Fibroblast of lung (primary cell): ENCODE measurements around the gene DNAAF8. TPM values are rescaled to one million over a fixed set of nuclear protein-coding genes. Genes with fewer than 3 reads are reported as not detected.

Experiments used
- DNase-seq, 2 donors: peaks; one replicate each; pipeline versions ENCODE4 v3.0.0 to v3.0.0-alpha.2; 2010; ENCODE audit warnings: low read depth in 2 of 2
- H2AFZ ChIP-seq: 2 replicates; pipeline ENCODE4 v1.5.1; 2012; ENCODE audit warnings: low read length, control low read depth, inconsistent platforms
- H3K27ac ChIP-seq: 2 replicates; pipeline ENCODE4 v1.5.1; 2011; ENCODE audit warnings: low read length, control low read depth; ENCODE audit not compliant: insufficient read depth
- H3K27me3 ChIP-seq: 2 replicates; pipeline ENCODE4 v1.5.1; 2011; ENCODE audit warnings: mild to moderate bottlenecking, low read length; ENCODE audit not compliant: control insufficient read depth, insufficient read depth
- H3K36me3 ChIP-seq: 2 replicates; pipeline ENCODE4 v1.5.1; 2011; ENCODE audit warnings: low read length; ENCODE audit not compliant: control insufficient read depth, insufficient read depth
- H3K4me1 ChIP-seq: 2 replicates; pipeline ENCODE4 v1.5.1; 2011; ENCODE audit warnings: low read length; ENCODE audit not compliant: control insufficient read depth, insufficient read depth; ENCODE audit errors: extremely low read depth
- H3K4me2 ChIP-seq: 2 replicates; pipeline ENCODE4 v1.5.1; 2011; ENCODE audit warnings: low read length, control low read depth; ENCODE audit not compliant: insufficient read depth; ENCODE audit errors: extremely low read depth
- H3K4me3 ChIP-seq, 4 experiments: fragments of 200-600 bp in 1 of 4; sonication (generic) in 1 of 4; replicated peaks in 1 of 4; 2 replicates each; pipeline ENCODE4 v1.5.1; 2011 to 2016; ENCODE audit warnings: low read length in 4 of 4, low read depth in 3 of 4, mild to moderate bottlenecking in 3 of 4, control low read depth in 2 of 4, inconsistent platforms in 1 of 4, mixed read lengths in 1 of 4; ENCODE audit not compliant: insufficient read depth in 1 of 4; ENCODE audit errors: control extremely low read depth in 1 of 4
- H3K79me2 ChIP-seq: 2 replicates; pipeline ENCODE4 v1.5.1; 2012; ENCODE audit warnings: mild to moderate bottlenecking, low read length, inconsistent platforms; ENCODE audit not compliant: control insufficient read depth, insufficient read depth
- H3K9ac ChIP-seq: 2 replicates; pipeline ENCODE4 v1.5.1; 2011; ENCODE audit warnings: mild to moderate bottlenecking, low read length, control low read depth; ENCODE audit not compliant: insufficient read depth
- H3K9me3 ChIP-seq: 2 replicates; pipeline ENCODE4 v1.5.1; 2012; ENCODE audit warnings: low read depth, low read length; ENCODE audit not compliant: control insufficient read depth, insufficient read depth
- H4K20me1 ChIP-seq: 2 replicates; pipeline ENCODE4 v1.5.1; 2011; ENCODE audit warnings: low read length; ENCODE audit not compliant: control insufficient read depth, insufficient read depth; ENCODE audit errors: extremely low read depth
- EZH2 ChIP-seq: IDR thresholded peaks from 2 replicates; pipeline ENCODE4 v1.5.1; 2012; ENCODE audit warnings: low read length, control low read depth, mild to moderate bottlenecking; ENCODE audit errors: missing control alignments
- polyA plus RNA-seq, 2 donors: library from polyadenylated mRNA; depleted of rRNA in 1 of 2; stranded (reverse) in 1 of 2; unstranded in 1 of 2; fragments of >200 nt; gene quantifications; 2 replicates each; pipeline ENCODE4 v1.2.1, GENCODE V29; 2011 to 2012; ENCODE audit warnings: missing spikeins in 1 of 2
- total RNA-seq: library from RNA; depleted of rRNA; stranded (reverse); fragments of >200 nt; gene quantifications from 2 replicates; pipeline ENCODE4 v1.2.1, GENCODE V29; 2014
- TF ChIP-seq, protein P1 (sequence below), 2 donors: IDR thresholded peaks in 1 of 2; conservative IDR thresholded peaks in 1 of 2; 1 replicate in 1 of 2; 2 replicates in 1 of 2; pipeline ENCODE4 v1.5.1; 2011 to 2012; ENCODE audit warnings: low read length in 2 of 2, control low read depth in 1 of 2, inconsistent platforms in 1 of 2, low read depth in 1 of 2, mild to moderate bottlenecking in 1 of 2

DNAAF8 gene
- total and polyA plus RNA-seq, 2 donors (not counting 1 experiment from before 2014, with no cell fraction given) = 0.50 to 0.95 TPM

DNA sequence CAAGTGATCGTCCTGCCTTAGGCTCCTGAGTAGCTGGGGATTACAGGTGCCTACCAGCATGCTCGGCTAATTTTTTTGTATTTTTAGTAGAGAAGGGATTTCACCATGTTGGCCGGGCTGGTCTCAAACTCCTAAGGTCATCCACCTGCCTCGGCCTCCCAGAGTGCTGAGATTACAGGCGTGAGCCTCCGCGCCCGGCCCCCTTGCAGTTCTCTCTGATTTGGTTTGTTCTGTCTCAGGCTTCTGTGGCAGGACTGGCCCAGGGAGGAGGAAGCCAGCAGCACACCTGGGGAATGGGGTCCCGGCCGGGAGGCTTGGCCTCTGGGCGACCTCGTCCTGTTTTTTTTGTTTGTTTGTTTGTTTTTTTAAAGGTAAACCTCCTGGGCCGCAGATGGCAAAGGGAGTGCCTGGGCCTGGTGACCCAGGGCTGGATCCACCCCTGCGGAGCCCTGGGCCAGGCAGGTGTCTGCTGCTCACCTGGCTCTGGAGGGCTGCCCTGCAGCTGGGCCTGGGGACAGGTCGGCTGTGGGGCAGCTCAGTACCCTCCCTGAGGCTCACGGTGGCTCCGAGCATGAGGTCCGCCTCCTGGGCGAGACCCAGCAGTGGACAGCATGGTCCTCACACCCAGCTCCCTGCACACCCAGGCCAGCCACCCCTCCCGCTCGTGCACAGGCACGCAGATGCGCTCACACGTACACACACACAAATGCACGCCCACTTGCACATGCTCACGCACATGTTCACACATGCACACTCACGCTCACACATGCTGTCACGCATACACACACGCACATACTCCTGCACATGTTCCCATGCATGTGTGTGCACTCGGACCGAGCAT, 44.3 kb upstream of the DNAAF8 start:
- Histone ChIP-seq H3K36me3 (peaks cover 10% of the 10 kb centered on the region), H3K9me3 (no peaks in the 10 kb centered on the region), H3K27ac (no peak overlapping the region), H3K4me3 (no peak overlapping the region), H2AFZ (no peak overlapping the region), H3K4me1 (peaks cover 4% of the 10 kb centered on the region), H3K79me2 (peaks cover 2% of the 10 kb centered on the region), H3K9ac (no peak overlapping the region), H3K4me2 (no peak overlapping the region), H3K27me3 (no peaks in the 10 kb centered on the region), H4K20me1 (no peaks in the 10 kb centered on the region)
- DNase-seq = no peak
- TF ChIP-seq, protein P1, sequence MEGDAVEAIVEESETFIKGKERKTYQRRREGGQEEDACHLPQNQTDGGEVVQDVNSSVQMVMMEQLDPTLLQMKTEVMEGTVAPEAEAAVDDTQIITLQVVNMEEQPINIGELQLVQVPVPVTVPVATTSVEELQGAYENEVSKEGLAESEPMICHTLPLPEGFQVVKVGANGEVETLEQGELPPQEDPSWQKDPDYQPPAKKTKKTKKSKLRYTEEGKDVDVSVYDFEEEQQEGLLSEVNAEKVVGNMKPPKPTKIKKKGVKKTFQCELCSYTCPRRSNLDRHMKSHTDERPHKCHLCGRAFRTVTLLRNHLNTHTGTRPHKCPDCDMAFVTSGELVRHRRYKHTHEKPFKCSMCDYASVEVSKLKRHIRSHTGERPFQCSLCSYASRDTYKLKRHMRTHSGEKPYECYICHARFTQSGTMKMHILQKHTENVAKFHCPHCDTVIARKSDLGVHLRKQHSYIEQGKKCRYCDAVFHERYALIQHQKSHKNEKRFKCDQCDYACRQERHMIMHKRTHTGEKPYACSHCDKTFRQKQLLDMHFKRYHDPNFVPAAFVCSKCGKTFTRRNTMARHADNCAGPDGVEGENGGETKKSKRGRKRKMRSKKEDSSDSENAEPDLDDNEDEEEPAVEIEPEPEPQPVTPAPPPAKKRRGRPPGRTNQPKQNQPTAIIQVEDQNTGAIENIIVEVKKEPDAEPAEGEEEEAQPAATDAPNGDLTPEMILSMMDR (conservative IDR thresholded peaks at IDR 0.05 in 1 of 2, IDR thresholded peaks at IDR 0.05 in 1 of 2; ENCODE audit: low read depth in 1 of 2, low read length in 2 of 2) = no peak
- no peak for TF ChIP-seq EZH2

DNA sequence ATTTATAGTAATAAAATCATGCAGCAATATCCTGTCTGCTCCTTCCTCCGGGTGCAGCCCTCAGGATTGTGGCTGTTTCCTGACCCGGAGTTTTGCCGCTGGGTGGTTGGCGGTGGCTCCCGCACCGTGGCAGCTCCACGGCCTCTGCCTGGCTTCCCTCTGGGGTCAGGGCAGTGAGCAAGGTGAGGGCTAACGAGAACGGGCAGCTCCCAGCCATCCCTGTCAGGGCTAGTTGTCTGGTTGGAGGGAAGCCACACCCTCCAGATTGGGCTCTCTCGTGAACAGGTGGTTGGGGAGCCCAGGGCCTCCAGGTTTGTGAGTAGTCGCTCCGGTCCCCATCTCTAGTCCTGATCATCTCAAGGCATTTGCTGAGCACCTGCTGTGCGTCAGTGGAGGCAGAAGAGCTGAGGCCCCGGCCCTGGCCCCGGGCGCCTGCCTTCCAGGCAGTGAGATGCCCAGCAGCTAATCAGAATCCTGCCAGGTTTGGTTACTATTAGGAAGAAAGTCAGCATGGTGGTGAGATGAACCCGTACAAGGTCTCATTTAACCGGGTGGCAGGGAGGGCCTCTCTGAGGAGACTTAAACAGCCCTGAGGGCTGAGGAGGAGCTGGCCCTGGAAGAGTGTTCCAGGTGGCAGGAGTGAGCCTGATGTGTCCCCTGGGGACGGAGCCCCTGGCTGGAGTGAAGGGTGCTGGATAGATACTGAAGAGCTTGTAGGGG, 43.2 kb upstream of the DNAAF8 start:
- no peak for DNase-seq
- Histone ChIP-seq H2AFZ (no peak overlapping the region), H3K4me3 (no peak overlapping the region), H3K79me2 (peaks cover 4% of the 10 kb centered on the region), H3K27ac (no peak overlapping the region), H3K9me3 (no peaks in the 10 kb centered on the region), H3K9ac (no peak overlapping the region), H4K20me1 (no peaks in the 10 kb centered on the region), H3K27me3 (no peaks in the 10 kb centered on the region), H3K36me3 (peaks cover 14% of the 10 kb centered on the region), H3K4me1 (peaks cover 7% of the 10 kb centered on the region), H3K4me2 (no peak overlapping the region)
- TF ChIP-seq, protein P1 (conservative IDR thresholded peaks at IDR 0.05 in 1 of 2, IDR thresholded peaks at IDR 0.05 in 1 of 2; ENCODE audit: low read depth in 1 of 2, low read length in 2 of 2) = no peak
- TF ChIP-seq EZH2 = no peak

DNA sequence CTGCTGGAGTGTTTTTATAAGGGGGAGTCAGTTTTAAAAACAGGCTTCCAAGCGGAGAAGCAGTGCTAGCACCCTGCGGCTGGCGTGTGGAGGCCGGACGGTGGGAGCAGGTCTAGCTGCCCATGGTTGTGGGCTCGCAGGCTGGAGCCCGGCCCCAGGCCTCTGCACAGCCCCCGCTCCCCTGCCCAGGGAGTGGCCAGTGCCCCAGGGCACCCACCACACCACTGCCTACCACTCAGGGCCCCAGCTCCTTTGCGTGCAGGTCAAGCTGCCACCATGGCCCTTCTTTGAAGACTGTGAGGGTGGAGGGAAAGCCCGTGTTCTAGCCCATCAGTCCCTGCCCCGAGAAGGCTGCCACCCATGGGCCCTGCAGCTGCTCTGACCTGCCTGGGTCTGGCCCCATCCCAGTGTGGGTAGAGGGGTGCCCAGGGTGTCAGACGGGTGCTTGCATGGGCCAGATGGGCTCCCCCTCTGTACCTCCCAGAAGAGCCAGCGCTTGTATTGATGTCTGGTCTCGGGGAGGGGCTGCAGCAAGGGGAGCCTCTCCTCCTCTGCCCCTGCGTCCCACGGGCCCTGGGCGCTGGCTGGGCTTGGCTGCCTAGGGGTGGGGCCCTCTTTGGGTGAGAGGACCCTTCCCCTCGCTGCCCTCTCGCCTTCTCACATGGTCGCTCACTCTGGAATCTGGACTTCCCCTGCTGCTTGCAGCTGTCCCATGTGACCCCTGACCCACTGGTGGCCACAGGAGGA, 42.5 kb upstream of the DNAAF8 start:
- no peaks in the 10 kb centered on the region for H3K9me3 ChIP-seq
- TF ChIP-seq EZH2 = no peak
- TF ChIP-seq, protein P1 (conservative IDR thresholded peaks at IDR 0.05 in 1 of 2, IDR thresholded peaks at IDR 0.05 in 1 of 2; ENCODE audit: low read depth in 1 of 2, low read length in 2 of 2) = no peak
- no peak overlapping the region for H3K4me2 ChIP-seq
- no peaks in the 10 kb centered on the region for H4K20me1 ChIP-seq
- peaks cover 7% of the 10 kb centered on the region for H3K4me1 ChIP-seq
- DNase-seq = no peak
- no peak overlapping the region for H2AFZ ChIP-seq
- H3K27ac ChIP-seq = no peak overlapping the region
- H3K79me2 ChIP-seq = peaks cover 4% of the 10 kb centered on the region
- no peaks in the 10 kb centered on the region for H3K27me3 ChIP-seq
- no peak overlapping the region for H3K9ac ChIP-seq
- no peak overlapping the region for H3K4me3 ChIP-seq
- peaks cover 18% of the 10 kb centered on the region for H3K36me3 ChIP-seq
